Measurements from ENCODE around the gene EIF3D. TPM values are rescaled to one million over a fixed set of nuclear protein-coding genes. Genes with fewer than 3 reads are reported as not detected.
A peak's percentile ranks its signal among the peaks of the same experiment; 100 is the strongest.

EIF3D gene
- total RNA-seq, 3 donors from 2014 or later = 375 to 392 (median 385) TPM

DNA sequence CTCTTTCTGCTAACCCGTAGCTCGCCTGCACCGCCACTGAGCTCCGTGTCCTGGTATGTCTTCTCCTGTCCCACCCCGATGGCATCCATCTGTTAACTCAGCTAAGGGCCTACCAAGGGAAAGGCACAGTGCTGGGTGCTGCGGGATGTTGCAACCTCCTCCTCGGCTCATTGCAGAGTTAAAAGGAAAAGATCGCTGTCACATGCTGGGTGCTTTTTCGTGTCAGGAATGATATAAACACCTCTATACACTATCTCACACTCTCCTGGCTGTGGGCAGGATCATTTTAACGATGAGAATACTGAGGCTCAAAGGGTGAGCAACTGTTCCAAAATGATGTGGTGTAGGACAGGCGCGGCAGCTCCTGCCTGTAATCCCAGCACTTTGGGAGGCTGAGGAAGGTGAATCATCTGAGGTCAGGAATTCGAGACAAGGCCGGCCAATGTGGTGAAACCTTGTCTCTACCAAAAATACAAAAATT is 57.6 kb downstream of the EIF3D start:
- no peak for ATAC-seq
- peaks cover 27% of the 10 kb centered on the region for H3K36me3 Mint-ChIP-seq (ENCODE audit: insufficient read depth)
- no peak overlapping the region for H3K4me3 Mint-ChIP-seq

DNA sequence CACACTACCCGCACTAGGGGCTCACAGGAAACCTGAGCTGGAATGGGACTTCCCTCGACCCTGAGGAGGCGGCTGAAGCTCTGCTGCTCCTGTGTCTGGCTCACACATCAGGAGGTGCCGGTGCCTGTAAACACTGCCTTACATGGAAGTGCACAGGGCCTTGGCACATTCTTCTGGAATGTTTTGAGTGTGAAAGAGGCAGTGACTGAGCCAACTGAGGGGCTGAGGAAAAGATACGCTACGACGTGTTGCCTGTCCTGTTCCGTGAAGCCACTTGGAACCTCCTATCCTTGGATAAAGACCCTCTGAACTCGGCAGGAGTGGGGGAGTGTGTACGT is 58.0 kb downstream of the EIF3D start:
- DNase-seq = no peak
- no peaks in the 10 kb centered on the region for H3K9me3 Mint-ChIP-seq
- no peak for ATAC-seq
- peaks cover 27% of the 10 kb centered on the region for H3K36me3 Mint-ChIP-seq (ENCODE audit: insufficient read depth)
- no peaks in the 10 kb centered on the region for H3K27me3 Mint-ChIP-seq (ENCODE audit: low read depth)
- peaks cover 22% of the 10 kb centered on the region for H3K4me1 Mint-ChIP-seq (ENCODE audit: low read depth)
- no peak overlapping the region for H3K4me3 Mint-ChIP-seq

More for the DNA sequence above, 57.6 kb downstream of the EIF3D start:
- Mint-ChIP-seq H3K27me3 (ENCODE audit: low read depth) (no peaks in the 10 kb centered on the region), H3K4me1 (ENCODE audit: low read depth) (peaks cover 22% of the 10 kb centered on the region), H3K9me3 (no peaks in the 10 kb centered on the region)
- no peak for DNase-seq

DNA sequence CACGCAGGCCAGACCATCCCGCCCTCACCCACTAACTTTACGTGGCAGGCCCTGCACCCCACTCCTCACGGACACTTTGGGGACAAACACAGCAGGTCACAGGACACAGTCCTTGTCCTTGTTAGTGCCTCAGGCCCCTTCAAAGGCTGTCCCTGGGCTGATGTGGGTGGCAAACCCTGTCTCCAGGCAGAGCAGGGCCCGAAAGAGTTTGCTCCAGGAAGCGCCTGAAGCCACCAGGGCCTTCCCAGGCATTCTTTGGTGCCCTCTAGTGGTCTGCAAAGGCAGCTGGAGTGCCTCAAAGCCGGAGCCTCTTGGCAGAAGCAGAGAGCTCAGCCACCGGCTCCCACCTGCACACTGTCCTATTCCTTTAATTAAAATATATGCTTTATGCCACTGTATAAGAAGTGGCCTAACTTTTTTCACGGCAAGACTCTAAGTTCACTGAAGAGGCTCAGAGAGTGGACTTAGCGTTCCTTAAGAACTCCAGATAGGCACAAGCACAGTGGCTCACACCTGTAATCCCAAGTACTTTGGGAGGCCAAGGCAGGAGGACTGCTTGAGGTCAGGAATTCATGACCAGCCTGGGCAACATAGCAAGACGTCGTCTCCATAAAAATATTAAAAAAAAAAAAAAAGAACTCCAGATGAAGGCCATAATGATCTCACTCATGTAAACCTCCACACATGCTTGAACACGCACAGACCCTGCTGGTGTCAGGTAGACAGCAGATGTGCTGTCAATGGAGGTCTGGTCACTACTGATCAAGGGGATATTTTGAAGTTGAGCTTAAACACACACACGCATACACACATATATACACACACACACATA is 58.6 kb downstream of the EIF3D start:
- Mint-ChIP-seq H3K27me3 (ENCODE audit: low read depth) (no peaks in the 10 kb centered on the region), H3K4me1 (ENCODE audit: low read depth) (peaks cover 22% of the 10 kb centered on the region), H3K9me3 (no peaks in the 10 kb centered on the region), H3K36me3 (ENCODE audit: insufficient read depth) (peaks cover 21% of the 10 kb centered on the region), H3K4me3 (no peak overlapping the region)
- peak; percentile 77 for DNase-seq
- peak; percentile 89 for ATAC-seq

DNA sequence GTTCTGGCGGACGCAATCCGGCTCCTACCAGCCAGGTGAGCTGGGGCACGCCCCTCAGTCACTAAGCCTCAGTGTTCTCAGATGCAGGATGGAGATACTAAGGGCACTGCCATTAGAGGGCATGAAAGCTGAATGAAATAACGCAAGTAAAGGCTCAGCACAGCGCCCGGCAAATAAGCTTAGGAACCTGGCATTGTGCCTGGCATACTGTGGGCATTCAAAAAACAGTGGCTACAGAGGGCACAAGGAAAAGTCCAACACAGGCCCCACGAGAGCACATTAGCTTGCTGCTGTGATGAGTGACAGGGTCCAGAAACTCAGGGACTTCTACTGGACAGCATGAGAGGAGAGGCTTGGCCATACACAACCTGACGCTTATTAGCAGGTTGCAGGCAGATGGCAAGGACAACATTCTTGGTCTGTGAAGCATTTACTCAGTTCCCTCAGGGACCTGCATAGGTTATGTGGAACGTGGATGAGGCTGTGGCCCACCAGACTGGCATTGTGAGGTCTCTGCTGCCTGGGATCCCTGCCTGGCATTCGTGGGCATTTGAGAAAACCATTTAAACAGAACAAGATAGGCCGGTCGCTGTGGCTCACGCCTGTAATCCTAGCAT is 59.8 kb downstream of the EIF3D start:
- Mint-ChIP-seq H3K36me3 (ENCODE audit: insufficient read depth) (peaks cover 12% of the 10 kb centered on the region), H3K4me3 (no peak overlapping the region), H3K27me3 (ENCODE audit: low read depth) (no peaks in the 10 kb centered on the region), H3K9me3 (no peaks in the 10 kb centered on the region), H3K4me1 (ENCODE audit: low read depth) (peaks cover 22% of the 10 kb centered on the region)
- DNase-seq = no peak
- ATAC-seq = no peak

- Mint-ChIP-seq H3K9me3 (no peaks in the 10 kb centered on the region), H3K4me3 (no peak overlapping the region), H3K27me3 (ENCODE audit: low read depth) (no peaks in the 10 kb centered on the region), H3K36me3 (ENCODE audit: insufficient read depth) (peaks cover 10% of the 10 kb centered on the region), H3K4me1 (ENCODE audit: low read depth) (peaks cover 22% of the 10 kb centered on the region)
- DNase-seq = no peak
- peak in 1 of 2 donors; percentile 34 for ATAC-seq
Observed at GRCh38 chr22:36467946-36468345, 61.0 kb downstream of the EIF3D start.

DNA sequence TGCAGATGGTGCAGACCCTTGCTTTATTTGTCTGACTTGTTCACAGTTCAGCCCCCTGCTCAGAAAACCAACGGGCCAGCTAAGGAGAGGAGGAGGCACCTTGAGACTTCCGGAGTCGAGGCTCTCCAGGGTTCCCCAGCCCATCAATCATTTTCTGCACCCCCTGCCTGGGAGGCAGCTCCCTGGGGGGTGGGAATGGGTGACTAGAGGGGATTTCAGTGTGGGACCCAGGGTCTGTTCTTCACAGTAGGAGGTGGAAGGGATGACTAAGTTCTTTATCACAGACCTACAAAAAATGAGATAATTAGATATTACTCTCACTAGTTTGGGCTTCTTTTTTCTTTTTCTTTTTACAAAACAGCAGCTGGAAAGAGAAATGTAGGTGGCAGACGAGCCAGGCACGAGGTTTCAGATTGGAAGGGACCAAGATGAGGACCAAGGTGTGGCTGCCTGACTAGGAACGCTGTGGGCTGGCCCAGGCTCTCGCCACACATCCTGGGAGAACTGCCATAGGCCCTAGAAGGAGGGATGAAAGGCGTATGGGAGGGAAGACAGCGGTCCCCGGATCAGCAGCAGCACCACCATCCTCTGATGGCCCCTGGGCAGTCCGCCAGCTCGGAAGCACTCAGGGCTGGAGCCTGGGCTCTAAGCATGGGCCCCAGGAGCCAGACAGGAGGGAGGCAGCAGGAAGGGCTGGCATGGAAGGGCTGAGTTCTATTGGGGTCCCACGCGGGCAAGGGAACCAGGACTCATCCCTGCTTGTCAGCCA is 61.7 kb downstream of the EIF3D start:
- peaks cover 22% of the 10 kb centered on the region for H3K4me1 Mint-ChIP-seq (ENCODE audit: low read depth)
- H3K4me3 Mint-ChIP-seq = no peak overlapping the region
- no peaks in the 10 kb centered on the region for H3K9me3 Mint-ChIP-seq
- DNase-seq (no peak), ATAC-seq (peak in 1 of 2 donors; percentile 6)
- H3K27me3 Mint-ChIP-seq (ENCODE audit: low read depth) = no peaks in the 10 kb centered on the region
- peaks cover 7% of the 10 kb centered on the region for H3K36me3 Mint-ChIP-seq (ENCODE audit: insufficient read depth)

DNA sequence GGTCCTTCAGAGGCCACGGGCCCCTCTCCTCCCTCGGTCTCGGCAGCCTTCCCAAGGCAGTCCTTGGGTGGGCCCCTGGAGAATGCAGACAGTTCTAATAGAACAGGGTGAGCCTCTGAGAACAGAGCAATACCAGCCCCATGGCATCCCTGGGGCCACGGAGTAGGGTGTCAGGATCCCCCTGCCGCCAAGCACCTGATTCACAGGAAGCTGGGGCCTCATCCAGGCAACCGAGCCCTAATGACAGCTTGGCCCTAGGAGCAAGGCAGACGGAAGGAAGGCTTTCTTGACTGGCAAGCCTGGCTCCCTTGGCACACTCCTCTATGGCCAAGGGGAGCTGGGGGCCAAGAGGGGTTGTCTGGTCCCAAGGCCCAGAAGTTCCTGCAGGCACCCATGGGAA is 62.7 kb downstream of the EIF3D start:
- ATAC-seq = no peak
- Mint-ChIP-seq H3K4me3 (no peak overlapping the region), H3K36me3 (ENCODE audit: insufficient read depth) (peaks cover 3% of the 10 kb centered on the region), H3K4me1 (ENCODE audit: low read depth) (peaks cover 22% of the 10 kb centered on the region), H3K27me3 (ENCODE audit: low read depth) (no peaks in the 10 kb centered on the region), H3K9me3 (no peaks in the 10 kb centered on the region)
- DNase-seq = no peak

GRCh38 chr22:36465232-36466021 is 63.5 kb downstream of the EIF3D start:
- Mint-ChIP-seq H3K4me3 (no peak overlapping the region), H3K36me3 (ENCODE audit: insufficient read depth) (peaks cover 2% of the 10 kb centered on the region), H3K9me3 (no peaks in the 10 kb centered on the region), H3K27me3 (ENCODE audit: low read depth) (no peaks in the 10 kb centered on the region), H3K4me1 (ENCODE audit: low read depth) (peaks cover 23% of the 10 kb centered on the region)
- ATAC-seq = no peak
- no peak for DNase-seq

DNA sequence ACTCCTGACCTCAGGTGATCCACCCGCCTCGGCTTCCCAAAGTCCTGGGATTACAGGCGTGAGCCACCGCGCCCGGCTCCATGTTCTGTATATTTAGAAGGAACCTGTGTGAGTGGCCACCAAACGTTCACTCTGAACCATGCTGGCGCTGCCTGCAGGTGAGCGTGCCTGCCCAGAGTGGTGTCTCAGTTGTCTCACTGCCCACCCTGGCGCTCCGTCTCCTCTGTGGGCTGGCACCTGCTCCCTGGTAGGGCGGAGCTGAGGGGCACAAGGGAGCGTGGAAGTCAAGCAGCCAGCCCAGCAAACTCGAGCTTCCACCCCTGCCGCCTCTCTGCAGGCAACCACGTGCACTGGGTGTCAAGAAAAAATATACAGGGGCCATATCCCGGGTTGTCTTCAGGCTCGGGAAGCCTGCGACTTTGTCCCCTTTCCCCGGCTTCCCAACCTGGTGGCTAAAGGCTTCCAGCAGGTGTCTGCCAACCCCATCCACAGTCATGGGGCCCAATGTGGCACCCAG is 64.2 kb downstream of the EIF3D start:
- no peaks in the 10 kb centered on the region for H3K27me3 Mint-ChIP-seq (ENCODE audit: low read depth)
- DNase-seq (no peak), ATAC-seq (no peak)
- H3K4me1 Mint-ChIP-seq (ENCODE audit: low read depth) = peaks cover 16% of the 10 kb centered on the region
- no peak overlapping the region for H3K4me3 Mint-ChIP-seq
- peaks cover 2% of the 10 kb centered on the region for H3K36me3 Mint-ChIP-seq (ENCODE audit: insufficient read depth)
- H3K9me3 Mint-ChIP-seq = no peaks in the 10 kb centered on the region

DNA sequence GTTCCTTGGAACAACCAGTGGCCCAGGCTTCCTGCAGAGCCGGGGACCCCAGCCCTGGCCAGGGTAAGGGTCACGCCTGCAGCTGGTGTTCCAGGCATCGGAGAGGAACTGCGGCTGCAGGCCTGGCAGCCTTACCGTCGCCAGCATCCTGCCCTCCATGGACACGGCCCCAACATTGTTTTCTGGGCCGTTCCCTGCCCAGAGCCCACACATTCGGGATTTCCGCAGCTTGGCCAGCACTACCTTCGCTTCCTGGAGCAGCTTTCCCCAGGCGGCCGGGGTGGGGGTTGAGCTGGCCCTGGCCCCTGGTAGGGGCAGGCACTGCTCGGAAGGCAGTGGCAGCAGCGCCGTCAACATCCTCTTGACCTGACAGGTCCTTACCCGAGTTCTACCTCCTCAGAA is 65.2 kb downstream of the EIF3D start:
- H3K27me3 Mint-ChIP-seq (ENCODE audit: low read depth) = no peaks in the 10 kb centered on the region
- no peak overlapping the region for H3K4me3 Mint-ChIP-seq
- no peaks in the 10 kb centered on the region for H3K9me3 Mint-ChIP-seq
- DNase-seq = no peak
- ATAC-seq = no peak
- H3K36me3 Mint-ChIP-seq (ENCODE audit: insufficient read depth) = peaks cover 2% of the 10 kb centered on the region
- H3K4me1 Mint-ChIP-seq (ENCODE audit: low read depth) = peaks cover 16% of the 10 kb centered on the region

DNA sequence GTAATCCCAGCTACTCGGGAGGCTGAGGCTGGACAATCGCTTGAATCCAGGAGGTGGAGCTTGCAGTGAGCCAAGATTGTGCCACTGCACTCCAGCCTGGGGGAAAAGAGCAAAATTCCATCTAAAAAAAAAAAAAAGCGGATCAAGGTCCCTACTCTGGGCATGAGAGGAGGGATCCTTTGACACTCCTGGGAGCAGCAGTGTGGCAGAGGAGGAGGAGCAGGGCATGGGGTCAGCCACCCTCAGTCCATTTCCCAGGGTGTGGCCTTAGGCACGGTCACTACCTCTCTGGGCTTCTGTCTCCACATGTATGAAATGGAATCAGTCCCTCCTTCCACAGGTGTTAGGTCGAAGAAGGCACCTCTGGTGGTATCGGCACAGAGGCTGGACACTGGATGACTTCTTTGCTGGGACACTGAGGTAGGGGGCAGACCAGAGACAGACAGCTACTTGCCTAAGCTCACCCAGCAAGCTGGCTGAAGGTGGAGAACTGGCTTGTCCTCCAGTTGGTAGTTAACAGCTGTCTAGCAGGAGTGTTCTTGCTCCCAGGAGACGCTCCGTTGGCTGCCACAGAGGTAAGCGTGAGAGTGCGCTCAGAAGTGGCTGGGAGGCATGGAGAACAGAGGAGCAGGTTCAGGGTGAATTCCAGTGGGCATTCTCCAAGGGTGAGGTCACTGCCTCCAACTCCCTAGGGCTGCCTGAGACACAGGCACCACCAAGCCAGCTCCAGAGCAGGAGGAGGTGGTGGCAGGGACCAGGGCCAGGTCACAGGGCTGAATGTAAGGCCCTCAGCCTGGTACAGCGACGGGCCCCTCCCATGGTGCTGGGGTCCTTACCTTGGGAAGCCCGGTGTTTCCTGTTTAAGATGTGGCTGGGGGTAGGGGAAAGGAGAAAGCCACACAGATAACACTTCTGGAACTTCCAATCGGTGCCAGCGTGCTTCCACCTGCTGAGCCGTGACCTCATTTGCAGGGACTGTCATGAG is 67.0 kb downstream of the EIF3D start:
- no peaks in the 10 kb centered on the region for H3K36me3 Mint-ChIP-seq (ENCODE audit: insufficient read depth)
- H3K9me3 Mint-ChIP-seq = no peaks in the 10 kb centered on the region
- no peak overlapping the region for H3K4me3 Mint-ChIP-seq
- ATAC-seq (no peak), DNase-seq (no peak)
- H3K4me1 Mint-ChIP-seq (ENCODE audit: low read depth) = peaks cover 6% of the 10 kb centered on the region
- no peaks in the 10 kb centered on the region for H3K27me3 Mint-ChIP-seq (ENCODE audit: low read depth)
